GM12878 (cell line): ENCODE measurements around the gene PRKG1. TPM values are rescaled to one million over a fixed set of nuclear protein-coding genes. Genes with fewer than 3 reads are reported as not detected.

ENCODE experiments used
- ATAC-seq: fragments of 200-7000 bp; cut with Tn5 transposase; 3 replicates; pipeline ENCODE4 v1.9.1; 2020; ENCODE audit warnings: mild to moderate bottlenecking, moderate library complexity
- BruUV-seq: library from RNA; stranded (reverse); fragments of 400-500 nt; replicated peaks from 2 replicates; lab custom pipeline; 2021; lab: Mats Ljungman, UMichigan
- CTCF ChIA-PET: fragments of 300-600 bp; sonication (Branson Sonifier 250); formaldehyde crosslinking; extraction: SDS; loops from one replicate; lab custom pipeline; 2021; ENCODE audit warnings: inconsistent platforms; lab: Yijun Ruan, JAX
- POLR2A ChIA-PET: fragments of 350-600 bp; formaldehyde crosslinking; extraction: SDS; loops from one replicate; lab custom pipeline; 2021; ENCODE audit warnings: inconsistent platforms; lab: Charles Lee
- RAD21 ChIA-PET: fragments of 300-600 bp; sonication (Branson Sonifier 250); formaldehyde crosslinking; loops from one replicate; lab custom pipeline; 2023; ENCODE audit warnings: antibody characterized with exemption; ENCODE audit not compliant: unreplicated experiment; lab: Charles Lee
- SMC1A ChIA-PET: fragments of 300-600 bp; sonication (Branson Sonifier 250); formaldehyde crosslinking; loops from one replicate; lab custom pipeline; 2023; ENCODE audit not compliant: unreplicated experiment, uncharacterized antibody; lab: Charles Lee
- DNase-seq: peaks from one replicate; pipeline ENCODE4 v3.0.0-alpha.2; 2011; ENCODE audit warnings: low read depth, low spot score
- FAIRE-seq: peaks from 3 replicates; lab custom pipeline; 2011; peaks lifted over from hg19 to GRCh38; lab: Jason Lieb, UNC
- H2AFZ ChIP-seq: 2 replicates; pipeline ENCODE4 v1.6.0; 2011; ENCODE audit warnings: low read depth, low read length, control low read depth; ENCODE audit not compliant: control insufficient read depth
- H3K27ac ChIP-seq: 2 replicates; pipeline ENCODE4 v1.5.1; 2011; ENCODE audit warnings: control low read depth; ENCODE audit not compliant: control insufficient read depth, insufficient read depth
- H3K27me3 ChIP-seq, 2 experiments: replicated peaks in 1 of 2; 2 replicates each; pipeline versions ENCODE4 v1.6.0 to v1.6.1; 2011; ENCODE audit warnings: low read length in 1 of 2; ENCODE audit not compliant: control insufficient read depth in 2 of 2, insufficient read depth in 2 of 2
- H3K36me3 ChIP-seq, 2 experiments: 2 replicates each; pipeline ENCODE4 v1.5.1; 2011; ENCODE audit warnings: low read length in 1 of 2; ENCODE audit not compliant: control insufficient read depth in 2 of 2, insufficient read depth in 2 of 2
- H3K4me1 ChIP-seq: 2 replicates; pipeline ENCODE4 v1.6.1; 2011; ENCODE audit warnings: mild to moderate bottlenecking, low read length, moderate library complexity, mixed read lengths; ENCODE audit not compliant: control insufficient read depth, insufficient read depth
- H3K4me2 ChIP-seq: 2 replicates; pipeline ENCODE4 v1.6.0; 2011; ENCODE audit warnings: control low read depth; ENCODE audit not compliant: control insufficient read depth, insufficient read depth
- H3K4me3 ChIP-seq: fragments of 200-600 bp; sonication (generic); 2 replicates; pipeline ENCODE4 v1.5.1; 2016
- H3K79me2 ChIP-seq: 2 replicates; pipeline ENCODE4 v1.6.0; 2011; ENCODE audit warnings: low read length; ENCODE audit not compliant: control insufficient read depth, insufficient read depth
- H3K9ac ChIP-seq: 2 replicates; pipeline ENCODE4 v1.8.0; 2011; ENCODE audit warnings: low read length, control low read depth, mixed read lengths; ENCODE audit not compliant: control insufficient read depth, insufficient read depth
- H3K9me3 ChIP-seq: replicated peaks from 3 replicates; pipeline ENCODE4 v1.5.1; 2011; ENCODE audit warnings: mild to moderate bottlenecking, low read length; ENCODE audit not compliant: control insufficient read depth, insufficient read depth
- H4K20me1 ChIP-seq: 2 replicates; pipeline ENCODE4 v1.6.0; 2011; ENCODE audit not compliant: control insufficient read depth, insufficient read depth
- CBX3 ChIP-seq: fragments of 200-600 bp; sonication (generic); IDR thresholded peaks from 2 replicates; pipeline ENCODE4 v1.6.1; 2016; ENCODE audit warnings: low read depth, borderline replicate concordance
- ETV6 ChIP-seq, 2 experiments: fragments of 450-650 bp in 1 of 2; IDR thresholded peaks in 1 of 2; conservative IDR thresholded peaks in 1 of 2; 2 replicates each; pipeline ENCODE4 v1.6.1; 2014; ENCODE audit warnings: antibody characterized with exemption in 1 of 2, borderline replicate concordance in 1 of 2, low read depth in 1 of 2, mild to moderate bottlenecking in 1 of 2, moderate library complexity in 1 of 2
- FOXM1 ChIP-seq: IDR thresholded peaks from 2 replicates; pipeline ENCODE4 v1.6.1; 2012; ENCODE audit warnings: low read depth, mild to moderate bottlenecking, inconsistent platforms, low read length, moderate library complexity
- IRF4 ChIP-seq: IDR thresholded peaks from 2 replicates; pipeline ENCODE4 v1.6.1; 2011; ENCODE audit warnings: low read depth, low read length
- KAT2A ChIP-seq: conservative IDR thresholded peaks from 2 replicates; pipeline ENCODE4 v1.6.1; 2011; ENCODE audit warnings: low read depth, low read length; ENCODE audit not compliant: control insufficient read depth
- NR2C1 ChIP-seq: fragments of 450-650 bp; IDR thresholded peaks from 2 replicates; pipeline ENCODE4 v1.6.1; 2017; ENCODE audit warnings: antibody characterized with exemption, mild to moderate bottlenecking, moderate library complexity
- SMC3 ChIP-seq: IDR thresholded peaks from 2 replicates; pipeline ENCODE4 v1.6.1; 2011; ENCODE audit warnings: low read length, improper control_type of control experiment, borderline replicate concordance
- STAT1 ChIP-seq: fragments of 450-650 bp; conservative IDR thresholded peaks from 2 replicates; pipeline ENCODE4 v1.6.1; 2014; ENCODE audit warnings: antibody characterized with exemption, mild to moderate bottlenecking
- ZNF24 ChIP-seq: fragments of 450-650 bp; IDR thresholded peaks from 2 replicates; pipeline ENCODE4 v1.6.1; 2017; ENCODE audit warnings: antibody characterized with exemption, mild to moderate bottlenecking
- WGBS: methylation state at CpG from one replicate; pipeline ENCODE4 v1.1.6; 2016; ENCODE audit warnings: low lambda C conversion rate; ENCODE audit not compliant: insufficient replicate concordance, insufficient coverage; ENCODE audit errors: missing lambda C conversion rate; 5-methylcytosine and 5-hydroxymethylcytosine counted together
- in situ Hi-C: fragments of 300-500 bp; cut with MboI; formaldehyde crosslinking; loops from 9 replicates; pipeline ENCODE4 v1.14.3; 2018; ENCODE audit warnings: mixed read lengths
- intact Hi-C: fragments of 100-400 bp; cut with micrococcal nuclease; formaldehyde crosslinking; loops from one replicate; pipeline ENCODE4 v1.14.2; 2022; ENCODE audit not compliant: unreplicated experiment
- polyA plus RNA-seq, 11 experiments: library from polyadenylated mRNA; depleted of rRNA in 4 of 11; unstranded in 6 of 11; stranded (reverse) in 5 of 11; fragments of >200 nt; fragmentation: Nextera tagmentation in 4 of 11; fragmentation: Illumina TruSeq in 1 of 11; extraction: Ambion mirVana in 4 of 11; extraction: Trizol in 1 of 11; gene quantifications; 1 replicate in 1 of 11; 2 replicates in 10 of 11; pipeline versions ENCODE4 v1.2.1 to v1.2.3, GENCODE V29; 2011 to 2016; ENCODE audit warnings: inconsistent platforms in 2 of 11, missing spikeins in 2 of 11, low read depth in 1 of 11
- total RNA-seq, 4 experiments: library from RNA; depleted of rRNA in 3 of 4; stranded (reverse); fragments of >200 nt in 3 of 4; fragmentation: Illumina TruSeq in 1 of 4; extraction: Trizol in 1 of 4; gene quantifications; 2 replicates each; pipeline versions ENCODE4 v1.2.1 to v1.2.3, GENCODE V29; 2013 to 2021
- TF ChIP-seq, protein P1 (sequence below): IDR thresholded peaks from 2 replicates; pipeline ENCODE4 v1.6.1; 2011; ENCODE audit warnings: mild to moderate bottlenecking, low read depth, low read length, moderate library complexity; ENCODE audit not compliant: insufficient replicate concordance
- TF ChIP-seq, protein P2 (sequence below): fragments of 450-650 bp; IDR thresholded peaks from 2 replicates; pipeline ENCODE4 v1.6.1; 2017; ENCODE audit warnings: mild to moderate bottlenecking

Gene PRKG1
- total and polyA plus RNA-seq, 10 of the 15 experiments (the other 5 are each of a cell fraction or from before 2014, with no cell fraction given) = 0.04 to 0.05 TPM; not detected in 8

DNA sequence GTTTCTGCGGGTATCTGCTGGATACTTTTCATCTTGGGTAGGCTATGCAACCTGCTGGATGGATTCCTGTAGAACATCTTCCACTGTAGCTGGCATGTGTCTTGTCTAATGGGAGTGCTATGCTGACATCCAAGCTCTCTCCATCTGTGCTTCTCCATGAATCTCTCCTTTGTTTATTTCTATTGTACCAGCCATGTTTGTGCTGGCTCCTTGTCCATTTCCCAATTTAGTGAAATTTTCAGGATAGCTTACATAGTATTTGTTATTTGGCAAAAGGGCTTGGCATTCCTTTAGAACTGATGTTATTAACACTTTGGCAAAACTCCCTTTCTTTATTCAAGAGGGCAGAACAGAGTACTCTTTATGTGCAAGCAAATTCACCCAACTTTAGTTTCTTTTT, 427.1 kb downstream of the PRKG1 start:
- TF ChIP-seq SMC3 (no peak), NR2C1 (no peak), IRF4 (no peak), FOXM1 (no peak), ZNF24 (no peak)
- SMC1A ChIA-PET = no interaction called here
- no TSS peak for BruUV-seq
- no peak overlapping the region for H3K4me3 ChIP-seq
- H4K20me1 ChIP-seq = no peaks in the 10 kb centered on the region
- whole genome bisulfite sequencing = 0% methylated on average over 1 of the region's 1 CpG
- H3K36me3 ChIP-seq = no peaks in the 10 kb centered on the region
- H2AFZ ChIP-seq = no peak overlapping the region
- H3K79me2 ChIP-seq = no peaks in the 10 kb centered on the region
- H3K9ac ChIP-seq = no peak overlapping the region
- no peak overlapping the region for H3K4me2 ChIP-seq
- CTCF ChIA-PET = no interaction called here
- H3K9me3 ChIP-seq = no peaks in the 10 kb centered on the region
- H3K27me3 ChIP-seq = no peaks in the 10 kb centered on the region
- RAD21 ChIA-PET = no interaction called here
- DNase-seq (no peak), FAIRE-seq (no peak), ATAC-seq (no peak)
- intact Hi-C loops = no loop called here
- no peak overlapping the region for H3K27ac ChIP-seq
- no peaks in the 10 kb centered on the region for H3K4me1 ChIP-seq
- POLR2A ChIA-PET = no interaction called here
- in situ Hi-C loops = no loop called here

- in situ Hi-C loops (no loop called here), intact Hi-C loops (no loop called here)
- no peak overlapping the region for H3K4me3 ChIP-seq
- no peak overlapping the region for H2AFZ ChIP-seq
- H3K9ac ChIP-seq = no peak overlapping the region
- no peak overlapping the region for H3K27ac ChIP-seq
- H3K27me3 ChIP-seq = no peaks in the 10 kb centered on the region
- FAIRE-seq (no peak), ATAC-seq (no peak), DNase-seq (no peak)
- ChIA-PET SMC1A (no interaction called here), RAD21 (no interaction called here), CTCF (interaction anchor here (1.3 kb wide), 1 partner anchor 10 kb away, joined by 3 read pairs; no protein-coding TSS in a partner anchor), POLR2A (no interaction called here)
- no peaks in the 10 kb centered on the region for H4K20me1 ChIP-seq
- BruUV-seq = no TSS peak
- WGBS = 0% methylated on average over 1 of the region's 1 CpG
- no peak overlapping the region for H3K4me2 ChIP-seq
- no peaks in the 10 kb centered on the region for H3K36me3 ChIP-seq
- H3K9me3 ChIP-seq = no peaks in the 10 kb centered on the region
- H3K4me1 ChIP-seq = no peaks in the 10 kb centered on the region
- no peaks in the 10 kb centered on the region for H3K79me2 ChIP-seq
- TF ChIP-seq ETV6 (conservative IDR thresholded peaks at IDR 0.05 in 1 of 2, IDR thresholded peaks at IDR 0.05 in 1 of 2; ENCODE audit: borderline replicate concordance in 1 of 2, low read depth in 1 of 2) (no peak), STAT1 (no peak), CBX3 (no peak), KAT2A (no peak), ZNF24 (no peak)
- TF ChIP-seq, protein P1, sequence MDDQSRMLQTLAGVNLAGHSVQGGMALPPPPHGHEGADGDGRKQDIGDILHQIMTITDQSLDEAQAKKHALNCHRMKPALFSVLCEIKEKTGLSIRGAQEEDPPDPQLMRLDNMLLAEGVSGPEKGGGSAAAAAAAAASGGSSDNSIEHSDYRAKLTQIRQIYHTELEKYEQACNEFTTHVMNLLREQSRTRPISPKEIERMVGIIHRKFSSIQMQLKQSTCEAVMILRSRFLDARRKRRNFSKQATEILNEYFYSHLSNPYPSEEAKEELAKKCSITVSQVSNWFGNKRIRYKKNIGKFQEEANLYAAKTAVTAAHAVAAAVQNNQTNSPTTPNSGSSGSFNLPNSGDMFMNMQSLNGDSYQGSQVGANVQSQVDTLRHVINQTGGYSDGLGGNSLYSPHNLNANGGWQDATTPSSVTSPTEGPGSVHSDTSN = no peak
- TF ChIP-seq, protein P2, sequence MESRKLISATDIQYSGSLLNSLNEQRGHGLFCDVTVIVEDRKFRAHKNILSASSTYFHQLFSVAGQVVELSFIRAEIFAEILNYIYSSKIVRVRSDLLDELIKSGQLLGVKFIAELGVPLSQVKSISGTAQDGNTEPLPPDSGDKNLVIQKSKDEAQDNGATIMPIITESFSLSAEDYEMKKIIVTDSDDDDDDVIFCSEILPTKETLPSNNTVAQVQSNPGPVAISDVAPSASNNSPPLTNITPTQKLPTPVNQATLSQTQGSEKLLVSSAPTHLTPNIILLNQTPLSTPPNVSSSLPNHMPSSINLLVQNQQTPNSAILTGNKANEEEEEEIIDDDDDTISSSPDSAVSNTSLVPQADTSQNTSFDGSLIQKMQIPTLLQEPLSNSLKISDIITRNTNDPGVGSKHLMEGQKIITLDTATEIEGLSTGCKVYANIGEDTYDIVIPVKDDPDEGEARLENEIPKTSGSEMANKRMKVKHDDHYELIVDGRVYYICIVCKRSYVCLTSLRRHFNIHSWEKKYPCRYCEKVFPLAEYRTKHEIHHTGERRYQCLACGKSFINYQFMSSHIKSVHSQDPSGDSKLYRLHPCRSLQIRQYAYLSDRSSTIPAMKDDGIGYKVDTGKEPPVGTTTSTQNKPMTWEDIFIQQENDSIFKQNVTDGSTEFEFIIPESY = no peak
These were observed 427.8 kb downstream of the PRKG1 start for GRCh38 chr10:51502124-51502523.
